ENCODE data around the gene KDM6A.

- no peak for TF ChIP-seq EZH2phosphoT487 (IDR thresholded peaks at IDR 0.05; ENCODE audit: borderline replicate concordance, low read depth)
- no peak for TF ChIP-seq RAD21 (IDR thresholded peaks at IDR 0.05; ENCODE audit: low read length)
- no peak for TF ChIP-seq POLR2AphosphoS5 (IDR thresholded peaks at IDR 0.05; ENCODE audit: low read depth, low read length)
- TF ChIP-seq CTCF (IDR thresholded peaks at IDR 0.05): no peak
- TF ChIP-seq REST (IDR thresholded peaks at IDR 0.05; ENCODE audit: low read depth, low read length): no peak
- TF ChIP-seq JUND (IDR thresholded peaks at IDR 0.05): no peak
- no peak for TF ChIP-seq YY1 (IDR thresholded peaks at IDR 0.05; ENCODE audit: low read depth)
- no peak for TF ChIP-seq ZBTB33 (IDR thresholded peaks at IDR 0.05; ENCODE audit: borderline replicate concordance, low read depth)
Observed at GRCh38 chrX:44899946-44900345, 27.0 kb downstream of the KDM6A start.
